Endothelial cell of umbilical vein (primary cell): Measurements from ENCODE around the gene MCM8. TPM values are rescaled to one million over a fixed set of nuclear protein-coding genes. Genes with fewer than 3 reads are reported as not detected.

Source experiments
- BruUV-seq: library from RNA; stranded (reverse); fragments of 400-500 nt; replicated peaks from 2 replicates; lab custom pipeline; 2021; lab: Mats Ljungman, UMichigan
- CTCF ChIA-PET: fragments of 300-600, 350-600 bp; sonication (Branson Sonifier 250); formaldehyde crosslinking; loops from one replicate; lab custom pipeline; 2021; ENCODE audit warnings: antibody characterized with exemption, inconsistent platforms; lab: Charles Lee
- POLR2A ChIA-PET: fragments of 300-600, 350-600 bp; sonication (Branson Sonifier 250); formaldehyde crosslinking; loops from one replicate; lab custom pipeline; 2021; ENCODE audit warnings: antibody characterized with exemption, inconsistent platforms; lab: Charles Lee
- DNase-seq: peaks from one replicate; pipeline ENCODE4 v3.0.0-alpha.2; 2011; ENCODE audit warnings: low read depth, low spot score
- FAIRE-seq: peaks from 2 replicates; lab custom pipeline; 2011; peaks lifted over from hg19 to GRCh38; lab: Jason Lieb, UNC
- H2AFZ ChIP-seq: 2 replicates; pipeline ENCODE4 v1.6.0; 2012; ENCODE audit warnings: low read depth, low read length, control low read depth, inconsistent platforms
- H3K27ac ChIP-seq: 2 replicates; pipeline ENCODE4 v1.5.1; 2011; ENCODE audit warnings: low read depth, mild to moderate bottlenecking, control low read depth, low read length, moderate library complexity; ENCODE audit not compliant: insufficient read depth
- H3K27me3 ChIP-seq, 2 experiments: 2 replicates each; pipeline versions ENCODE4 v1.6.0 to v1.6.1; 2011; ENCODE audit warnings: low read length in 2 of 2, mixed read lengths in 1 of 2; ENCODE audit not compliant: control insufficient read depth in 2 of 2, insufficient read depth in 2 of 2
- H3K36me3 ChIP-seq, 2 experiments: 2 replicates in 1 of 2; 3 replicates in 1 of 2; pipeline ENCODE4 v1.5.1; 2011; ENCODE audit warnings: low read length in 2 of 2, mild to moderate bottlenecking in 1 of 2, moderate library complexity in 1 of 2; ENCODE audit not compliant: control insufficient read depth in 2 of 2, insufficient read depth in 2 of 2; ENCODE audit errors: extremely low read depth in 1 of 2
- H3K4me1 ChIP-seq: 3 replicates; pipeline ENCODE4 v1.5.1; 2011; ENCODE audit warnings: mild to moderate bottlenecking, low read length; ENCODE audit not compliant: control insufficient read depth, insufficient read depth; ENCODE audit errors: extremely low read depth
- H3K4me2 ChIP-seq: 2 replicates; pipeline ENCODE4 v1.6.1; 2011; ENCODE audit warnings: low read length, control low read depth, mixed read lengths; ENCODE audit not compliant: insufficient read depth
- H3K4me3 ChIP-seq, 3 experiments: fragments of 200-600 bp in 1 of 3; sonication (generic), shearing (Covaris generic) in 1 of 3; replicated peaks in 1 of 3; 2 replicates each; pipeline ENCODE4 v1.5.1; 2011 to 2016; ENCODE audit warnings: control low read depth in 3 of 3, low read length in 3 of 3, mild to moderate bottlenecking in 2 of 3, inconsistent platforms in 1 of 3, low read depth in 1 of 3, moderate library complexity in 1 of 3; ENCODE audit not compliant: insufficient read depth in 1 of 3
- H3K79me2 ChIP-seq: 2 replicates; pipeline ENCODE4 v1.6.0; 2012; ENCODE audit warnings: low read length, inconsistent platforms; ENCODE audit not compliant: control insufficient read depth, insufficient read depth
- H3K9ac ChIP-seq: replicated peaks from 2 replicates; pipeline ENCODE3; 2011; ENCODE audit warnings: low read length, control low read depth; ENCODE audit not compliant: insufficient read depth; ENCODE audit errors: extremely low read depth
- H3K9me1 ChIP-seq: replicated peaks from 3 replicates; pipeline ENCODE4 v1.6.0; 2011; ENCODE audit warnings: mild to moderate bottlenecking, low read length; ENCODE audit not compliant: control insufficient read depth, insufficient read depth; ENCODE audit errors: extremely low read depth
- H3K9me3 ChIP-seq: replicated peaks from 2 replicates; pipeline ENCODE4 v1.5.1; 2012; ENCODE audit warnings: low read length, inconsistent platforms; ENCODE audit not compliant: control insufficient read depth, insufficient read depth
- H4K20me1 ChIP-seq: replicated peaks from 2 replicates; pipeline ENCODE3; 2011; ENCODE audit warnings: mild to moderate bottlenecking, low read length; ENCODE audit not compliant: control insufficient read depth, insufficient read depth; ENCODE audit errors: extremely low read depth
- EZH2 ChIP-seq: IDR thresholded peaks from 2 replicates; pipeline ENCODE4 v1.6.1; 2012; ENCODE audit warnings: borderline replicate concordance, low read depth, mild to moderate bottlenecking, moderate library complexity, low read length, inconsistent platforms; ENCODE audit not compliant: severe bottlenecking
- FOS ChIP-seq: IDR thresholded peaks from 2 replicates; pipeline ENCODE4 v1.6.1; 2011; ENCODE audit warnings: mild to moderate bottlenecking, low read length, moderate library complexity, borderline replicate concordance; ENCODE audit not compliant: insufficient read depth
- GATA2 ChIP-seq: IDR thresholded peaks from 2 replicates; pipeline ENCODE4 v1.7.0; 2011; ENCODE audit warnings: low read depth, mild to moderate bottlenecking, moderate library complexity, mixed read lengths, low read length; ENCODE audit not compliant: insufficient read length, insufficient read depth
- JUN ChIP-seq: IDR thresholded peaks from 2 replicates; pipeline ENCODE4 v1.6.1; 2011; ENCODE audit warnings: borderline replicate concordance, low read depth; ENCODE audit not compliant: insufficient read length, insufficient read depth
- MYC ChIP-seq: IDR thresholded peaks from one replicate; pipeline ENCODE4 v1.6.1; 2011; ENCODE audit warnings: mild to moderate bottlenecking, low read depth, low read length
- POLR2A ChIP-seq: IDR thresholded peaks from 2 replicates; pipeline ENCODE4 v1.6.1; 2012; ENCODE audit warnings: low read depth, mild to moderate bottlenecking, control low read depth, low read length
- POLR2AphosphoS5 ChIP-seq: IDR thresholded peaks from 2 replicates; pipeline ENCODE4 v1.6.1; 2012; ENCODE audit warnings: low read depth, mild to moderate bottlenecking, control low read depth, low read length, moderate library complexity; ENCODE audit not compliant: insufficient read depth
- dilution Hi-C: fragments of 300-500 bp; cut with MboI; formaldehyde crosslinking; loops from one replicate; pipeline ENCODE4 v1.15.0; 2019; ENCODE audit warnings: low sequenced_read_pairs; ENCODE audit not compliant: extremely low pct_ligation_motif_present
- intact Hi-C: fragments of 100-400 bp; cut with micrococcal nuclease; formaldehyde crosslinking; loops from one replicate; pipeline ENCODE4 v1.10.0; 2022
- polyA plus RNA-seq, 4 experiments: library from polyadenylated mRNA; depleted of rRNA in 3 of 4; stranded (reverse) in 3 of 4; unstranded in 1 of 4; fragments of >200 nt; gene quantifications; 2 replicates each; pipeline versions ENCODE4 v1.2.1 to v1.2.3, GENCODE V29; 2011 to 2012; ENCODE audit warnings: missing spikeins in 1 of 4
- total RNA-seq: library from RNA; stranded (reverse); gene quantifications from 2 replicates; pipeline ENCODE4 v1.2.3, GENCODE V29; 2021
- TF ChIP-seq, protein P1 (sequence below), 2 donors: IDR thresholded peaks; 1 replicate in 1 of 2; 2 replicates in 1 of 2; pipeline ENCODE4 v1.5.1; 2011; ENCODE audit warnings: low read length in 2 of 2, mild to moderate bottlenecking in 2 of 2, moderate library complexity in 2 of 2, control low read depth in 1 of 2, inconsistent platforms in 1 of 2, low read depth in 1 of 2; ENCODE audit not compliant: insufficient read depth in 1 of 2; ENCODE audit errors: extremely low read depth in 1 of 2
- TF ChIP-seq, protein P2 (sequence below): IDR thresholded peaks from 2 replicates; pipeline ENCODE4 v1.6.1; 2011; ENCODE audit not compliant: insufficient read depth, insufficient read length

MCM8 gene
- total and polyA plus RNA-seq, 2 donors (not counting 3 experiments of a cell fraction or from before 2014, with no cell fraction given), result 2.9 to 14.4 TPM

DNA sequence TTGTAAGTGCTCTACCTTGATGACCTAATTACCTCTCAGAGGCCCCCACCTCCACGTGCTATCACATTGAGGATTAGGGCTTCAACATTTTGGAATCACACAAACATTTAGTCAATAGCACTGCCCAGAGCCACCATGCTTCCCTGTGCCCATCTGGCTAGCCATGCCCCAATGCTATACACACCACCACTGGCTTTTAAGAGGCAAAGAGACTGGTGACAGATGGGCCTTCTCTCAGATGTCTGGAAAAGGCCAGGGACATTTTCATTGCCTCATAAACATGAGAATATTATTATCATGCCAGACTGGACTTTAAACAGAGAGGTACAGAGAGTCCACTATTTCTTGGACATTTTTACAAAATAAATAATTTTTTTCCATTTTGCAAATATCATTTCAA, 29.9 kb upstream of the MCM8 start:
- no peak overlapping the region for H3K4me3 ChIP-seq
- dilution Hi-C loops, result no loop called here
- no peak for FAIRE-seq

More for the DNA sequence above, 29.9 kb upstream of the MCM8 start:
- Histone ChIP-seq H3K27me3 (peaks cover 2 to 9% of the 10 kb centered on the region in 2 experiments), H3K79me2 (no peaks in the 10 kb centered on the region), H3K9ac (no peak overlapping the region), H3K4me2 (no peak overlapping the region), H2AFZ (no peak overlapping the region), H4K20me1 (no peaks in the 10 kb centered on the region), H3K9me3 (no peaks in the 10 kb centered on the region), H3K36me3 (no peaks in the 10 kb centered on the region), H3K4me1 (peaks cover 15% of the 10 kb centered on the region), H3K27ac (no peak overlapping the region), H3K9me1 (no peaks in the 10 kb centered on the region)
- no TSS peak for BruUV-seq
- ChIA-PET POLR2A (no interaction called here), CTCF (no interaction called here)
- no peak for DNase-seq
- TF ChIP-seq, protein P1, sequence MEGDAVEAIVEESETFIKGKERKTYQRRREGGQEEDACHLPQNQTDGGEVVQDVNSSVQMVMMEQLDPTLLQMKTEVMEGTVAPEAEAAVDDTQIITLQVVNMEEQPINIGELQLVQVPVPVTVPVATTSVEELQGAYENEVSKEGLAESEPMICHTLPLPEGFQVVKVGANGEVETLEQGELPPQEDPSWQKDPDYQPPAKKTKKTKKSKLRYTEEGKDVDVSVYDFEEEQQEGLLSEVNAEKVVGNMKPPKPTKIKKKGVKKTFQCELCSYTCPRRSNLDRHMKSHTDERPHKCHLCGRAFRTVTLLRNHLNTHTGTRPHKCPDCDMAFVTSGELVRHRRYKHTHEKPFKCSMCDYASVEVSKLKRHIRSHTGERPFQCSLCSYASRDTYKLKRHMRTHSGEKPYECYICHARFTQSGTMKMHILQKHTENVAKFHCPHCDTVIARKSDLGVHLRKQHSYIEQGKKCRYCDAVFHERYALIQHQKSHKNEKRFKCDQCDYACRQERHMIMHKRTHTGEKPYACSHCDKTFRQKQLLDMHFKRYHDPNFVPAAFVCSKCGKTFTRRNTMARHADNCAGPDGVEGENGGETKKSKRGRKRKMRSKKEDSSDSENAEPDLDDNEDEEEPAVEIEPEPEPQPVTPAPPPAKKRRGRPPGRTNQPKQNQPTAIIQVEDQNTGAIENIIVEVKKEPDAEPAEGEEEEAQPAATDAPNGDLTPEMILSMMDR (IDR thresholded peaks at IDR 0.05; ENCODE audit: extremely low read depth in 1 of 2, insufficient read depth in 1 of 2, low read depth in 1 of 2, low read length in 2 of 2), result no peak
- TF ChIP-seq, protein P2, sequence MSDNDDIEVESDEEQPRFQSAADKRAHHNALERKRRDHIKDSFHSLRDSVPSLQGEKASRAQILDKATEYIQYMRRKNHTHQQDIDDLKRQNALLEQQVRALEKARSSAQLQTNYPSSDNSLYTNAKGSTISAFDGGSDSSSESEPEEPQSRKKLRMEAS, result no peak
- no peak for TF ChIP-seq FOS
- TF ChIP-seq GATA2, result no peak
- TF ChIP-seq JUN, result no peak
- TF ChIP-seq POLR2A, result no peak
- no peak for TF ChIP-seq EZH2
- no peak for TF ChIP-seq POLR2AphosphoS5
- no peak for TF ChIP-seq MYC
- intact Hi-C loops, result no loop called here
